Endothelial cell of umbilical vein (primary cell): ENCODE data around the gene WDR5. TPM values are rescaled to one million over a fixed set of nuclear protein-coding genes. Genes with fewer than 3 reads are reported as not detected.

ENCODE experiments used
- BruUV-seq: library from RNA; stranded (reverse); fragments of 400-500 nt; replicated peaks from 2 replicates; lab custom pipeline; 2021; lab: Mats Ljungman, UMichigan
- CTCF ChIA-PET: fragments of 300-600, 350-600 bp; sonication (Branson Sonifier 250); formaldehyde crosslinking; loops from one replicate; lab custom pipeline; 2021; ENCODE audit warnings: antibody characterized with exemption, inconsistent platforms; lab: Charles Lee
- POLR2A ChIA-PET: fragments of 300-600, 350-600 bp; sonication (Branson Sonifier 250); formaldehyde crosslinking; loops from one replicate; lab custom pipeline; 2021; ENCODE audit warnings: antibody characterized with exemption, inconsistent platforms; lab: Charles Lee
- DNase-seq: peaks from one replicate; pipeline ENCODE4 v3.0.0-alpha.2; 2011; ENCODE audit warnings: low read depth, low spot score
- FAIRE-seq: peaks from 2 replicates; lab custom pipeline; 2011; peaks lifted over from hg19 to GRCh38; lab: Jason Lieb, UNC
- H2AFZ ChIP-seq: 2 replicates; pipeline ENCODE4 v1.6.0; 2012; ENCODE audit warnings: low read depth, low read length, control low read depth, inconsistent platforms
- H3K27ac ChIP-seq: 2 replicates; pipeline ENCODE4 v1.5.1; 2011; ENCODE audit warnings: low read depth, mild to moderate bottlenecking, control low read depth, low read length, moderate library complexity; ENCODE audit not compliant: insufficient read depth
- H3K27me3 ChIP-seq, 2 experiments: 2 replicates each; pipeline versions ENCODE4 v1.6.0 to v1.6.1; 2011; ENCODE audit warnings: low read length in 2 of 2, mixed read lengths in 1 of 2; ENCODE audit not compliant: control insufficient read depth in 2 of 2, insufficient read depth in 2 of 2
- H3K36me3 ChIP-seq, 2 experiments: 2 replicates in 1 of 2; 3 replicates in 1 of 2; pipeline ENCODE4 v1.5.1; 2011; ENCODE audit warnings: low read length in 2 of 2, mild to moderate bottlenecking in 1 of 2, moderate library complexity in 1 of 2; ENCODE audit not compliant: control insufficient read depth in 2 of 2, insufficient read depth in 2 of 2; ENCODE audit errors: extremely low read depth in 1 of 2
- H3K4me1 ChIP-seq: 3 replicates; pipeline ENCODE4 v1.5.1; 2011; ENCODE audit warnings: mild to moderate bottlenecking, low read length; ENCODE audit not compliant: control insufficient read depth, insufficient read depth; ENCODE audit errors: extremely low read depth
- H3K4me2 ChIP-seq: 2 replicates; pipeline ENCODE4 v1.6.1; 2011; ENCODE audit warnings: low read length, control low read depth, mixed read lengths; ENCODE audit not compliant: insufficient read depth
- H3K4me3 ChIP-seq, 3 experiments: fragments of 200-600 bp in 1 of 3; sonication (generic), shearing (Covaris generic) in 1 of 3; replicated peaks in 1 of 3; 2 replicates each; pipeline ENCODE4 v1.5.1; 2011 to 2016; ENCODE audit warnings: control low read depth in 3 of 3, low read length in 3 of 3, mild to moderate bottlenecking in 2 of 3, inconsistent platforms in 1 of 3, low read depth in 1 of 3, moderate library complexity in 1 of 3; ENCODE audit not compliant: insufficient read depth in 1 of 3
- H3K79me2 ChIP-seq: 2 replicates; pipeline ENCODE4 v1.6.0; 2012; ENCODE audit warnings: low read length, inconsistent platforms; ENCODE audit not compliant: control insufficient read depth, insufficient read depth
- H3K9ac ChIP-seq: replicated peaks from 2 replicates; pipeline ENCODE3; 2011; ENCODE audit warnings: low read length, control low read depth; ENCODE audit not compliant: insufficient read depth; ENCODE audit errors: extremely low read depth
- H3K9me1 ChIP-seq: replicated peaks from 3 replicates; pipeline ENCODE4 v1.6.0; 2011; ENCODE audit warnings: mild to moderate bottlenecking, low read length; ENCODE audit not compliant: control insufficient read depth, insufficient read depth; ENCODE audit errors: extremely low read depth
- H3K9me3 ChIP-seq: replicated peaks from 2 replicates; pipeline ENCODE4 v1.5.1; 2012; ENCODE audit warnings: low read length, inconsistent platforms; ENCODE audit not compliant: control insufficient read depth, insufficient read depth
- H4K20me1 ChIP-seq: replicated peaks from 2 replicates; pipeline ENCODE3; 2011; ENCODE audit warnings: mild to moderate bottlenecking, low read length; ENCODE audit not compliant: control insufficient read depth, insufficient read depth; ENCODE audit errors: extremely low read depth
- CTCF ChIP-seq, 2 donors: IDR thresholded peaks; 1 replicate in 1 of 2; 2 replicates in 1 of 2; pipeline ENCODE4 v1.5.1; 2011; ENCODE audit warnings: low read length in 2 of 2, mild to moderate bottlenecking in 2 of 2, moderate library complexity in 2 of 2, control low read depth in 1 of 2, inconsistent platforms in 1 of 2, low read depth in 1 of 2; ENCODE audit not compliant: insufficient read depth in 1 of 2; ENCODE audit errors: extremely low read depth in 1 of 2
- EZH2 ChIP-seq: IDR thresholded peaks from 2 replicates; pipeline ENCODE4 v1.6.1; 2012; ENCODE audit warnings: borderline replicate concordance, low read depth, mild to moderate bottlenecking, moderate library complexity, low read length, inconsistent platforms; ENCODE audit not compliant: severe bottlenecking
- FOS ChIP-seq: IDR thresholded peaks from 2 replicates; pipeline ENCODE4 v1.6.1; 2011; ENCODE audit warnings: mild to moderate bottlenecking, low read length, moderate library complexity, borderline replicate concordance; ENCODE audit not compliant: insufficient read depth
- GATA2 ChIP-seq: IDR thresholded peaks from 2 replicates; pipeline ENCODE4 v1.7.0; 2011; ENCODE audit warnings: low read depth, mild to moderate bottlenecking, moderate library complexity, mixed read lengths, low read length; ENCODE audit not compliant: insufficient read length, insufficient read depth
- JUN ChIP-seq: IDR thresholded peaks from 2 replicates; pipeline ENCODE4 v1.6.1; 2011; ENCODE audit warnings: borderline replicate concordance, low read depth; ENCODE audit not compliant: insufficient read length, insufficient read depth
- MYC ChIP-seq: IDR thresholded peaks from one replicate; pipeline ENCODE4 v1.6.1; 2011; ENCODE audit warnings: mild to moderate bottlenecking, low read depth, low read length
- POLR2A ChIP-seq: IDR thresholded peaks from 2 replicates; pipeline ENCODE4 v1.6.1; 2012; ENCODE audit warnings: low read depth, mild to moderate bottlenecking, control low read depth, low read length
- POLR2AphosphoS5 ChIP-seq: IDR thresholded peaks from 2 replicates; pipeline ENCODE4 v1.6.1; 2012; ENCODE audit warnings: low read depth, mild to moderate bottlenecking, control low read depth, low read length, moderate library complexity; ENCODE audit not compliant: insufficient read depth
- dilution Hi-C: fragments of 300-500 bp; cut with MboI; formaldehyde crosslinking; loops from one replicate; pipeline ENCODE4 v1.15.0; 2019; ENCODE audit warnings: low sequenced_read_pairs; ENCODE audit not compliant: extremely low pct_ligation_motif_present
- intact Hi-C: fragments of 100-400 bp; cut with micrococcal nuclease; formaldehyde crosslinking; loops from one replicate; pipeline ENCODE4 v1.10.0; 2022
- polyA plus RNA-seq, 4 experiments: library from polyadenylated mRNA; depleted of rRNA in 3 of 4; stranded (reverse) in 3 of 4; unstranded in 1 of 4; fragments of >200 nt; gene quantifications; 2 replicates each; pipeline versions ENCODE4 v1.2.1 to v1.2.3, GENCODE V29; 2011 to 2012; ENCODE audit warnings: missing spikeins in 1 of 4
- total RNA-seq: library from RNA; stranded (reverse); gene quantifications from 2 replicates; pipeline ENCODE4 v1.2.3, GENCODE V29; 2021
- TF ChIP-seq, protein P1 (sequence below): IDR thresholded peaks from 2 replicates; pipeline ENCODE4 v1.6.1; 2011; ENCODE audit not compliant: insufficient read depth, insufficient read length

The WDR5 gene
- total and polyA plus RNA-seq, 2 donors (not counting 3 experiments of a cell fraction or from before 2014, with no cell fraction given) = 32.1 to 42.5 TPM

GRCh38 chr9:134170532-134171315 is 34.8 kb downstream of the WDR5 start:
- FAIRE-seq = peak; percentile 79
- Histone ChIP-seq H3K27me3 (no peaks in the 10 kb centered on the region), H4K20me1 (no peaks in the 10 kb centered on the region), H3K4me2 (no peak overlapping the region), H3K27ac (no peak overlapping the region), H3K4me3 (no peak overlapping the region), H2AFZ (no peak overlapping the region), H3K9me1 (no peaks in the 10 kb centered on the region), H3K79me2 (no peaks in the 10 kb centered on the region), H3K36me3 (no peaks in the 10 kb centered on the region), H3K9ac (no peak overlapping the region), H3K4me1 (no peaks in the 10 kb centered on the region), H3K9me3 (no peaks in the 10 kb centered on the region)
- no peak for DNase-seq
- intact Hi-C loops (loop anchor here (1.0 kb wide), 1 partner anchor 273 kb away; no protein-coding TSS in a partner anchor), dilution Hi-C loops (no loop called here)
- ChIA-PET CTCF (interaction anchor here (0.6 to 5.1 kb wide), 23 partner anchors 9 to 620 kb away, joined by 3 to 133 read pairs (median 5); no protein-coding TSS in a partner anchor), POLR2A (interaction anchor here (0.9 kb wide), 1 partner anchor 272 kb away, joined by 5 read pairs; no protein-coding TSS in a partner anchor)
- TF ChIP-seq POLR2AphosphoS5 (no peak), EZH2 (no peak), CTCF (IDR thresholded peaks at IDR 0.05; ENCODE audit: extremely low read depth in 1 of 2, insufficient read depth in 1 of 2, low read depth in 1 of 2, low read length in 2 of 2) (no peak), GATA2 (no peak), JUN (no peak), FOS (no peak), MYC (no peak), POLR2A (no peak)
- TF ChIP-seq, protein P1, sequence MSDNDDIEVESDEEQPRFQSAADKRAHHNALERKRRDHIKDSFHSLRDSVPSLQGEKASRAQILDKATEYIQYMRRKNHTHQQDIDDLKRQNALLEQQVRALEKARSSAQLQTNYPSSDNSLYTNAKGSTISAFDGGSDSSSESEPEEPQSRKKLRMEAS = no peak
- BruUV-seq = no TSS peak
